IPS-NIHi11 (cell line): ENCODE results near the gene VDR.

Experiments
- DNase-seq: peaks from one replicate; pipeline ENCODE4 v3.0.0; 2012; ENCODE audit warnings: mixed read lengths, low spot score

VDR gene

GRCh38 chr12:47930634-47931033, 25.8 kb upstream of the VDR start:
- no peak for DNase-seq

GRCh38 chr12:47927346-47927745, 22.6 kb upstream of the VDR start:
- no peak for DNase-seq

- no peak for DNase-seq
Observed at GRCh38 chr12:47921907-47922306, 17.1 kb upstream of the VDR start.

GRCh38 chr12:47920913-47921312, 16.1 kb upstream of the VDR start:
- DNase-seq = no peak

- DNase-seq = no peak
Observed at GRCh38 chr12:47913081-47913480, 8.3 kb upstream of the VDR start.

GRCh38 chr12:47912556-47912955, 7.8 kb upstream of the VDR start:
- no peak for DNase-seq

GRCh38 chr12:47910981-47911380, 6.2 kb upstream of the VDR start:
- no peak for DNase-seq

- no peak for DNase-seq
Observed at GRCh38 chr12:47910486-47910885, 5.7 kb upstream of the VDR start.

- DNase-seq = no peak
Observed at GRCh38 chr12:47909839-47910465, 5.2 kb upstream of the VDR start.

GRCh38 chr12:47908738-47909137, 3.9 kb upstream of the VDR start:
- DNase-seq = no peak

- no peak for DNase-seq
Observed at GRCh38 chr12:47907851-47908454, 3.2 kb upstream of the VDR start.

- no peak for DNase-seq
Observed at GRCh38 chr12:47903927-47904712, 674 bp downstream of the VDR start.

GRCh38 chr12:47903151-47903611, 1.6 kb downstream of the VDR start:
- no peak for DNase-seq

GRCh38 chr12:47902131-47902639, 2.6 kb downstream of the VDR start:
- no peak for DNase-seq

- DNase-seq = no peak
Observed at GRCh38 chr12:47901718-47902093, 3.1 kb downstream of the VDR start.

- no peak for DNase-seq
Observed at GRCh38 chr12:47901063-47901717, 3.6 kb downstream of the VDR start.

GRCh38 chr12:47900131-47901062, 4.4 kb downstream of the VDR start:
- peak; percentile 47 for DNase-seq

GRCh38 chr12:47899466-47899865, 5.3 kb downstream of the VDR start:
- no peak for DNase-seq

- DNase-seq = peak; percentile 40
Observed at GRCh38 chr12:47896633-47897032, 8.2 kb downstream of the VDR start.

- DNase-seq = no peak
Observed at GRCh38 chr12:47896022-47896421, 8.8 kb downstream of the VDR start.

GRCh38 chr12:47894652-47895051, 10.1 kb downstream of the VDR start:
- no peak for DNase-seq
